Neural progenitor cell (in vitro differentiated cells): ENCODE data around the gene C10orf71.

Source experiments
- CTCF ChIP-seq: fragments of 200-600 bp; sonication (generic); IDR thresholded peaks from 2 replicates; pipeline ENCODE4 v1.5.1; 2017; ENCODE audit warnings: antibody characterized with exemption, mild to moderate bottlenecking
- EZH2 ChIP-seq: fragments of 200-600 bp; sonication (generic); IDR thresholded peaks from 2 replicates; pipeline ENCODE4 v1.6.1; 2017; ENCODE audit warnings: antibody characterized with exemption, mild to moderate bottlenecking, moderate library complexity
- EZH2phosphoT487 ChIP-seq: fragments of 200-600 bp; sonication (generic); IDR thresholded peaks from 2 replicates; pipeline ENCODE4 v1.6.1; 2017; ENCODE audit warnings: antibody characterized with exemption

- TF ChIP-seq CTCF (no peak), EZH2phosphoT487 (no peak), EZH2 (no peak)
These were observed 4.2 kb upstream of the C10orf71 start for GRCh38 chr10:49294731-49295130.
